Nucleus accumbens (tissue), 56 donors: Measurements from ENCODE around the gene ANAPC4.
"Not testable (repeated sequence)": the region's sequence is repeated elsewhere in the genome, so short reads cannot be mapped to it uniquely, and the experiment has no call there.

Experiments
- DNase-seq, 56 donors: peaks; one replicate each; lab custom pipeline; 2025; lab: John Stamatoyannopoulos, UW

The ANAPC4 gene

GRCh38 chr4:25376754-25377571 is at the start of gene ANAPC4:
Gene ANAPC4 (plus strand): TSS chr4:25377263. CDS start chr4:25377428, 165 bp downstream.
- DNase-seq, result peak; percentile 22 to 94 (median 84)

- DNase-seq, result not testable (repeated sequence)
Observed at GRCh38 chr4:25328463-25328862, 48.6 kb upstream of the ANAPC4 start.

GRCh38 chr4:25330335-25330734 is 46.7 kb upstream of the ANAPC4 start:
- DNase-seq, result no peak

GRCh38 chr4:25330905-25331808 is 45.9 kb upstream of the ANAPC4 start:
- peak in 2 of 56 donors; percentile 1 to 5 for DNase-seq

- no peak for DNase-seq
Observed at GRCh38 chr4:25343671-25344070, 33.4 kb upstream of the ANAPC4 start.

GRCh38 chr4:25345744-25346143 is 31.3 kb upstream of the ANAPC4 start:
- DNase-seq, result no peak

- no peak for DNase-seq
Observed at GRCh38 chr4:25346913-25347312, 30.1 kb upstream of the ANAPC4 start.

GRCh38 chr4:25347473-25347872 is 29.6 kb upstream of the ANAPC4 start:
- no peak for DNase-seq

GRCh38 chr4:25347971-25348370 is 29.1 kb upstream of the ANAPC4 start:
- DNase-seq, result no peak

- DNase-seq, result no peak
Observed at GRCh38 chr4:25350561-25350960, 26.5 kb upstream of the ANAPC4 start.

GRCh38 chr4:25351777-25352416 is 25.2 kb upstream of the ANAPC4 start:
- DNase-seq, result no peak

GRCh38 chr4:25356068-25356467 is 21.0 kb upstream of the ANAPC4 start:
- DNase-seq, result no peak

- peak in 2 of 56 donors; percentile 3 to 4 for DNase-seq
Observed at GRCh38 chr4:25358515-25359275, 18.4 kb upstream of the ANAPC4 start.

GRCh38 chr4:25361253-25361652 is 15.8 kb upstream of the ANAPC4 start:
- no peak for DNase-seq

- DNase-seq, result no peak
Observed at GRCh38 chr4:25367004-25367621, 9.9 kb upstream of the ANAPC4 start.

GRCh38 chr4:25367877-25368276 is 9.2 kb upstream of the ANAPC4 start:
- no peak for DNase-seq

- DNase-seq, result no peak
Observed at GRCh38 chr4:25368315-25368714, 8.7 kb upstream of the ANAPC4 start.

- no peak for DNase-seq
Observed at GRCh38 chr4:25370242-25370641, 6.8 kb upstream of the ANAPC4 start.

- not testable (repeated sequence) for DNase-seq
Observed at GRCh38 chr4:25372549-25372948, 4.5 kb upstream of the ANAPC4 start.
